ENCODE results near the gene TUBB3.

Gene TUBB3

DNA sequence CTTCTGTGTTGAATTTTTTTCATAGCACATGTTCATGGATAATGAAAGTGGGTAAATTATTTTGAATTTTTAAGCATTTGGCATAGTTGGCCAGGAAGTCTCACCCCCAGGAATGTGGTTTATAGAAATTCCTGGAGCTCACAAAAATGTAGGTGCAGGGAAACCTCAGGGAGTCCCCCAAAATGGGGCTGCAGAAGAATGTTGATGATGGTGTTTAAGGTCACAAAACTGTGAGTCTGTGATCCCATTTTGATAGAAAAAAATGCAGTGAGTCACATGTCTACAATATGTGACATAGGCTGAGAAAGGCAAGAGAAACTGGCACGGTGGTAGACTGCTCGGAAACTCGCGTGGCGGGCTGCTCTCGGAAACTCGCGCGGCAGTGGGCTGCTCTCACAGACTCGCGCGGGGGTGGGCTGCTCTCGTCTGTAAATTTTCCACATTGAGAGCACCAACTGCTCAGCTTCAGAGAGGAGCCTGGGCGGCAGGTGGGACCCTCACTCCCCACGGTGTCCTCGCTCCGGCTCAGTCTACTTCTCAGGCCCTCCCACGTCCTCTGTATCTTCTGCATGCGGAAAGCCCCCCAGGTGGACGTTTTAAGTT is 23.2 kb upstream of the TUBB3 start:
- H3K79me2 ChIP-seq (ENCODE audit: low read length): no peaks in the 10 kb centered on the region
- H3K27ac ChIP-seq (ENCODE audit: low read length): no peak overlapping the region
- no peak overlapping the region for H3K9ac ChIP-seq (ENCODE audit: low read length)
- TF ChIP-seq EZH2phosphoT487 (IDR thresholded peaks at IDR 0.05; ENCODE audit: low read length) (no peak), EZH2 (optimal IDR thresholded peaks at IDR 0.05; ENCODE audit: low read depth, low read length) (no peak), CTCF (IDR thresholded peaks at IDR 0.05; ENCODE audit: low read length) (no peak)
- DNase-seq: no peak
- no peaks in the 10 kb centered on the region for H4K20me1 ChIP-seq (ENCODE audit: insufficient read depth, low read length)
- no peaks in the 10 kb centered on the region for H3K9me3 ChIP-seq (replicated peaks; ENCODE audit: insufficient read depth, low read length)
- H3K36me3 ChIP-seq (replicated peaks; ENCODE audit: insufficient read depth, low read length): no peaks in the 10 kb centered on the region
- no peak overlapping the region for H2AFZ ChIP-seq (ENCODE audit: low read length)
- H3K4me1 ChIP-seq (ENCODE audit: low read length): no peaks in the 10 kb centered on the region
- H3K4me3 ChIP-seq (ENCODE audit: low read length): no peak overlapping the region
- no peaks in the 10 kb centered on the region for H3F3A ChIP-seq (ENCODE audit: insufficient read depth, low read length)
- no peaks in the 10 kb centered on the region for H3K9me2 ChIP-seq (replicated peaks; ENCODE audit: insufficient read depth, low read length)
- no peaks in the 10 kb centered on the region for H3K27me3 ChIP-seq (replicated peaks; ENCODE audit: insufficient read depth, low read length)
- no peak overlapping the region for H3K4me2 ChIP-seq (ENCODE audit: low read depth, low read length)

GRCh38 chr16:89900885-89901284 is 22.3 kb upstream of the TUBB3 start:
- TF ChIP-seq CTCF (IDR thresholded peaks at IDR 0.05; ENCODE audit: low read length): no peak
- TF ChIP-seq EZH2phosphoT487 (IDR thresholded peaks at IDR 0.05; ENCODE audit: low read length): no peak
- no peaks in the 10 kb centered on the region for H3F3A ChIP-seq (ENCODE audit: insufficient read depth, low read length)
- no peaks in the 10 kb centered on the region for H3K36me3 ChIP-seq (replicated peaks; ENCODE audit: insufficient read depth, low read length)
- H3K9me3 ChIP-seq (replicated peaks; ENCODE audit: insufficient read depth, low read length): no peaks in the 10 kb centered on the region
- DNase-seq: no peak
- H3K4me3 ChIP-seq (ENCODE audit: low read length): no peak overlapping the region
- no peaks in the 10 kb centered on the region for H3K27me3 ChIP-seq (replicated peaks; ENCODE audit: insufficient read depth, low read length)
- no peak overlapping the region for H3K4me2 ChIP-seq (ENCODE audit: low read depth, low read length)
- H3K79me2 ChIP-seq (ENCODE audit: low read length): no peaks in the 10 kb centered on the region
- no peaks in the 10 kb centered on the region for H3K9me2 ChIP-seq (replicated peaks; ENCODE audit: insufficient read depth, low read length)
- H3K27ac ChIP-seq (ENCODE audit: low read length): no peak overlapping the region
- no peaks in the 10 kb centered on the region for H4K20me1 ChIP-seq (ENCODE audit: insufficient read depth, low read length)
- no peak overlapping the region for H2AFZ ChIP-seq (ENCODE audit: low read length)
- H3K9ac ChIP-seq (ENCODE audit: low read length): no peak overlapping the region
- H3K4me1 ChIP-seq (ENCODE audit: low read length): no peaks in the 10 kb centered on the region

GRCh38 chr16:89902980-89903379 is 20.2 kb upstream of the TUBB3 start:
- no peaks in the 10 kb centered on the region for H3K4me1 ChIP-seq (ENCODE audit: low read length)
- no peaks in the 10 kb centered on the region for H4K20me1 ChIP-seq (ENCODE audit: insufficient read depth, low read length)
- H3K27ac ChIP-seq (ENCODE audit: low read length): no peak overlapping the region

More at GRCh38 chr16:89902980-89903379, 20.2 kb upstream of the TUBB3 start:
- Histone ChIP-seq H3K9me3 (replicated peaks; ENCODE audit: insufficient read depth, low read length) (no peaks in the 10 kb centered on the region), H3K79me2 (ENCODE audit: low read length) (no peaks in the 10 kb centered on the region), H2AFZ (ENCODE audit: low read length) (no peak overlapping the region), H3K4me2 (ENCODE audit: low read depth, low read length) (no peak overlapping the region), H3F3A (ENCODE audit: insufficient read depth, low read length) (no peaks in the 10 kb centered on the region), H3K9ac (ENCODE audit: low read length) (no peak overlapping the region), H3K36me3 (replicated peaks; ENCODE audit: insufficient read depth, low read length) (no peaks in the 10 kb centered on the region), H3K27me3 (replicated peaks; ENCODE audit: insufficient read depth, low read length) (no peaks in the 10 kb centered on the region), H3K9me2 (replicated peaks; ENCODE audit: insufficient read depth, low read length) (no peaks in the 10 kb centered on the region), H3K4me3 (ENCODE audit: low read length) (no peak overlapping the region)
- DNase-seq: no peak
- no peak for TF ChIP-seq EZH2 (optimal IDR thresholded peaks at IDR 0.05; ENCODE audit: low read depth, low read length)
- TF ChIP-seq EZH2phosphoT487 (IDR thresholded peaks at IDR 0.05; ENCODE audit: low read length): no peak
- no peak for TF ChIP-seq CTCF (IDR thresholded peaks at IDR 0.05; ENCODE audit: low read length)
